HG02571 (cell line): ENCODE results near the gene SWSAP1.
A peak's percentile ranks its signal among the peaks of the same experiment; 100 is the strongest.
"Not testable (repeated sequence)": the region's sequence is repeated elsewhere in the genome, so short reads cannot be mapped to it uniquely, and the experiment has no call there.

Experiments used
- ATAC-seq: cut with Tn5 transposase; IDR thresholded peaks from one replicate; pipeline ENCODE4 v1.9.1; 2021; ENCODE audit warnings: mild to moderate bottlenecking, moderate library complexity; ENCODE audit not compliant: unreplicated experiment

SWSAP1 gene

GRCh38 chr19:11378319-11379189, 4.1 kb downstream of the SWSAP1 start:
- ATAC-seq = no peak

GRCh38 chr19:11379269-11379845, 4.9 kb downstream of the SWSAP1 start:
- not testable (repeated sequence) for ATAC-seq

GRCh38 chr19:11379857-11380350, 5.4 kb downstream of the SWSAP1 start:
- no peak for ATAC-seq

DNA sequence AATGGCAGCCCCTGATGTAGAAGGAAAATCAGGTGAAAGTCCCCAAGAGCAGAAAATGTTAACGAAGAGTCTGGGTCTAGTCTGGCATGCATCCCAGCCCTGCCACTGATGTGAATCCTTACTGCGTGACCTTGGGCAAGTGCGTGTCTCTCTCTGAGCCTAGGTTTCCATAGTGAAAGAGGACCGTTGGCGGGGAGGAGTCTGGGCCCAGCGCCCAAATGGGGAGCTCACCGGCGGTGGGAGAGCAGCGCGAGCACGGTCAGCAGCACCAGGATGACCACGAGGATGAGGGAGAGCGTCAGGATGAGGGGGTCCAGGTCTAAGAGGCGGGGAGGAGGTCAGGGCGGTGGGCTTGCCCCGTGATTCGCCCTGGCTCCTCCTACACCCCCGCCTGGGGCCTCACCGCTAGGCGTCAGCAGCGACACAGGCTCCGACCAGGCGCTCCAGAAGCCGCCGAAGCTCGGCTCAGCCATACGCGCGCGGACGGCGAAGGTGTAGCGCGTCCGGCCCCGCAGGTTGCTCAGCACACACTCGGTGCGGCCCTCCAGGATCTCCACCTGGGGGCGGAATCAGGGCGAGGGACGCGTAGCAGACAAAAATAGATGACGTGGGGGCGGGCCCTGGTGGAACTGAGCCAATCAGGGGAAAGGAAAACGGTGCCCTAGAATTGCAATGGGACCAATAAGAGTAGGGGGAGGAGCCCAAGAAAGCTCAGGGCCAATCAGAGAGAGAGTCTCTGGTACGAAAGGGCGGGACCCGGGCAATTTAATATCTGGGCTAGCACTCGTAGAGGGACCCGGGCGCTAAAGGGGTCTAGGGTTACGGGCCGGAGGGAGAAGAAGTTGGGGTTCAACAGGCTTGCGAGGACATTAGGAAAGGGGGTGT, 6.4 kb downstream of the SWSAP1 start:
- ATAC-seq = peak; percentile 72

GRCh38 chr19:11382898-11383705, 8.6 kb downstream of the SWSAP1 start:
- no peak for ATAC-seq

DNA sequence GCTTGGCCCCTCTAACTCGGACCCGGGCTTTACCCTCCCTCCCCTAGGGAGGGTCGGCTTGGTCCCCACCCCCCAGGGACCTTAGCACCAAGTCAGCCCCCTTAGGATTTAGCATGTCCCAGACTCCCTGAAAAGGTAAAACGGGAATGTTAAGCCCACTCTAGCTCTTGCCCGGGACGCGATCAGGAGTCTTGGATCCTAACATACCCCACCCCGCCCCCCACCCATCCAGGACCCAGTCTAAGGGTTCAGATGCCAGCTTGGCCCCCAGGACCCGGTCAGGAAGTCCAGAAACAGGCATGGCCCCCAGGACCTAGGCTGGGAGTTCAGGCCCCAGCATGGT, 9.2 kb downstream of the SWSAP1 start:
- ATAC-seq = no peak

DNA sequence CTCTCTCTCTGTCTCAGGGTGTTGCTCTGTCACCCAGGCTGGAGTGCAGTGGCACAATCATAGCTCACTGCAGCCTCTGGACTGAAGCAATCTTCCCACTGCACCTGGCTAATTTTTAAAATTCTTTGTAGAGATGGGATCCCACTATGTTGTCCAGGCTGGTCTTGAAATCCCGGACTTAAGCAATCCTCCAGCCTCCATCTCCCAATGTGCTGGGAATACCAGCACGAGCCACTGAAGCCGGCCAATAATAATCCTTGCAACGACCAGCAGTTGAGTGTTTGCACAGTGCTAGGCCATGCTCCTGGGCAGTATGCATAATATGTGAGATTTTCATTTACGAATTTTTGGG, 10.3 kb downstream of the SWSAP1 start:
- no peak for ATAC-seq

- ATAC-seq = no peak
Observed at GRCh38 chr19:11387162-11388034, 12.9 kb downstream of the SWSAP1 start.

GRCh38 chr19:11390359-11390758, 15.9 kb downstream of the SWSAP1 start:
- ATAC-seq = no peak

GRCh38 chr19:11390933-11391680, 16.6 kb downstream of the SWSAP1 start:
- no peak for ATAC-seq

GRCh38 chr19:11397089-11397610, 22.7 kb downstream of the SWSAP1 start:
- no peak for ATAC-seq

- no peak for ATAC-seq
Observed at GRCh38 chr19:11399667-11400066, 25.2 kb downstream of the SWSAP1 start.

- no peak for ATAC-seq
Observed at GRCh38 chr19:11400798-11401197, 26.3 kb downstream of the SWSAP1 start.

- no peak for ATAC-seq
Observed at GRCh38 chr19:11401808-11402543, 27.5 kb downstream of the SWSAP1 start.

GRCh38 chr19:11404588-11405222, 30.2 kb downstream of the SWSAP1 start:
- ATAC-seq = no peak

DNA sequence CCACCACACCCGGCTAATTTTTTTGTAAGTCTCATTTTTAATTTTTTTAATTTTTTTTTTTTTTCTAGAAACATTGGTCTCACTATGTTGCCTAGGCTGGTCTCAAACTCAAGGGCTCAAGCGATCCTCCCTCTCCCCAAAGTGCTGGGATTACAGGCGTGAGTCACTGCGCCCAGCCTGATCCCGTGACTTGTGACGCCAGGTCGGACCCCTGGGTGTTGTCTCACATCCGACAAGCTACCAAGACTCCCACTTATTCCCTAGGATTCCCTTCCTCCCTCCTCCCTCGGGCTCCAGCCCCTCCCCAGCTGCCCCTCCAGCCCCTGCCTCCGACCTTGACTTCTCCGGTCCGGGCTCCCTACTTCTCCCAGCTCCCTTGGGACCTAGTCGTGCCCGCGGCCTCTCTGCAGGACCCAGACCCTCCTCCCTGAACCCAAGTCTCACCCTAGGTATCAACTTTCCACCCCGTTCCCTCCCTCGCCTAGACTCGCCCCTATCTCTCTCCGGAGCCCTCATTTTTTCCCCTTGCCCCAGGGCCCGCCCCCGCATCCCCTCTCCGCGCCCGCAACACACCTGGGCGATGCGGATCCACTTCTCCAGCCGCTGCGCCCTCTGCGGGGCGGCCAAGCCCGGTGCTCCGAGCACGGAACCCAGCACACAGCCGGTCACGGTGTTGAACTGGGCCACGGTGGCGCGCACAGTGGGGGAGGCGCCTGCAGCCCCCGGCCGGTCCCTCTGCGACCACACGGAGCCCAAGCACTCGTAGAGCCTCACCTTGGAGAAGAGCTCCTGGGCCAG, 31.6 kb downstream of the SWSAP1 start:
- no peak for ATAC-seq
